Stimulated activated CD4-positive, alpha-beta T cell treated with anti-CD3 and anti-CD28 coated beads, Interleukin-15, amount 100 ng/mL, for 24 hours (primary cell): Measurements from ENCODE around the gene GAN.

ENCODE experiments used
- DNase-seq: peaks from one replicate; pipeline ENCODE4 v3.0.0-alpha.2; 2020

Gene GAN, protein sequence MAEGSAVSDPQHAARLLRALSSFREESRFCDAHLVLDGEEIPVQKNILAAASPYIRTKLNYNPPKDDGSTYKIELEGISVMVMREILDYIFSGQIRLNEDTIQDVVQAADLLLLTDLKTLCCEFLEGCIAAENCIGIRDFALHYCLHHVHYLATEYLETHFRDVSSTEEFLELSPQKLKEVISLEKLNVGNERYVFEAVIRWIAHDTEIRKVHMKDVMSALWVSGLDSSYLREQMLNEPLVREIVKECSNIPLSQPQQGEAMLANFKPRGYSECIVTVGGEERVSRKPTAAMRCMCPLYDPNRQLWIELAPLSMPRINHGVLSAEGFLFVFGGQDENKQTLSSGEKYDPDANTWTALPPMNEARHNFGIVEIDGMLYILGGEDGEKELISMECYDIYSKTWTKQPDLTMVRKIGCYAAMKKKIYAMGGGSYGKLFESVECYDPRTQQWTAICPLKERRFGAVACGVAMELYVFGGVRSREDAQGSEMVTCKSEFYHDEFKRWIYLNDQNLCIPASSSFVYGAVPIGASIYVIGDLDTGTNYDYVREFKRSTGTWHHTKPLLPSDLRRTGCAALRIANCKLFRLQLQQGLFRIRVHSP

DNA sequence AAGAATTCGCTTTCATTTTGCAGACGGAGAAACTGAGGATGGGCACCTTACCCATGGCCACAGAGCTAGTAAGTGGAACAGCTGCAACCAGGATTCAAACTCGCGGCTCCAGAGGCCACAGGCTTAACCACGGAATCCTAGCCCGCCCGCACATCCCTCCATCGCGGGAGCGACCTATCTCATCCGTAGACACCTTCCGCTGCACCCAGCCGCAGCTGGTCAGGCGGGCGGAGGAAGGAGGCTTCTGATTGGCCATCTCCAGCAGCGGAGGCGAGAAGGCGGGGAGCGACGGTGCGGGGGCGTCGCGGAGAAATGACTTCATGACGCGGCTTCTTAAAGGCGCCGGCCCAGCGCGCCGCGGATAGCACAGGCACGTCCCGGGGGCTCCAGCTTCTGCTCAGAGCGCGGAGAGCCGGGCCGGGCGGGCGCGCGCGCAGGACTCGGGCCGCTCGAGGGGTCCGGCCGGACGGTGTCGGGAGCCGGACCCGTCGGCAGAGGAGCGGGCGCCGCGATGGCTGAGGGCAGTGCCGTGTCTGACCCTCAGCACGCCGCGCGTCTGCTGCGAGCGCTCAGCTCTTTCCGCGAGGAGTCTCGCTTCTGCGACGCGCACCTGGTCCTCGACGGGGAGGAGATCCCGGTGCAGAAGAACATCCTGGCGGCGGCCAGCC lies at the start of gene GAN:
Gene GAN, plus strand, starts transcription at position 360 of the 668 bp plus-strand sequence. Its CDS starts 152 bp downstream, at position 512.
- DNase-seq = peak; percentile 96

DNA sequence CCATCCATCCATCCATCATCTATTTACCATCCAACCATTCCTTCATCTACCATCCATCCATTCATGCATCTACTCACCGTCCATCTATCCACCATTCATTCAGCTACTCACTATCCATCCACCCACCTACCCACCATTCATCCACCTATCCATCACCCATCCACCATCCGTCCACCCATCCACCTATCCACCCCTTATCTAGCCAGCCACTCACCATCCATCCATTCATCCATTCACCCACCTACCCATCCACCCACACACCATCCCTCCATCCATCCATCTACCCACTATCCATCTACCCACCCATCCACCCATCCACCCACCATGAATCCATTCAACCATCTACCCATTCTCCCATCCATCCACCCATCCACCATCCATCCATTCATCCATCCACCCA lies 49.7 kb upstream of the GAN start:
- no peak for DNase-seq

DNA sequence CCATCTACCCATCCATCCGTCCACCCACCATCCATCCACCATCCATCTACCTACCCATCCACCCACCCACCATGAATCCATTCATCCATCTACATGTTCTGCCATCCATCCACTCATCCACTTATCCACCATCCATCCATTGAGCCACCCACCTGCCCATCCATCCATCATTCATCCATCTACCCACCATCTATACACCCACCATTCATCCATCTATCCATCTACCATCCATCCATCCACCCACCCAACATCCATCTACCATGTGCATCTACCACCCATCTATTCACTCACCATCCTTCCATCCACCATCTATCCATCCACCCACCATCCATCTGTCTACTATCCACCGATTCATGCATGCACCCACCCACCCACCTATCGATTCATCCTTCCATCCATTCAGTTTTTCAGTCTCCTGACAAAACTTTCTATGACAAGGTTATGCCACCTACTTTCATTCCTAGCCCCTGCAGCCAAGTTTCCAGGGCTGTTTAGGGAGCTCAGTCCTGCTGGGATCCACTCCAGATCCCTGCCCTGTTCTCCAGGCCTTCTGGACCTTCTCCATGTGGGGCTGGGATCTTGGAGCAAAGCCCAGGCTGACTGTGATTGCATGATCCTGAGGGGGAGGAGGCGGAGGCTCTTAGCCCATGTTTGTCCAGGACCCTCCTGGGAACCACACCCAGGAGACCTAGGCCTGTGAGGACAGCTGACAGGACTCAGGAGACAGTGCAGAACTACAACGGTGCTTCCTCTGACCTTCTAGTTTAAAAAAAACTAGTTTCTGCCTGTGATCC lies 48.9 kb upstream of the GAN start:
- no peak for DNase-seq

DNA sequence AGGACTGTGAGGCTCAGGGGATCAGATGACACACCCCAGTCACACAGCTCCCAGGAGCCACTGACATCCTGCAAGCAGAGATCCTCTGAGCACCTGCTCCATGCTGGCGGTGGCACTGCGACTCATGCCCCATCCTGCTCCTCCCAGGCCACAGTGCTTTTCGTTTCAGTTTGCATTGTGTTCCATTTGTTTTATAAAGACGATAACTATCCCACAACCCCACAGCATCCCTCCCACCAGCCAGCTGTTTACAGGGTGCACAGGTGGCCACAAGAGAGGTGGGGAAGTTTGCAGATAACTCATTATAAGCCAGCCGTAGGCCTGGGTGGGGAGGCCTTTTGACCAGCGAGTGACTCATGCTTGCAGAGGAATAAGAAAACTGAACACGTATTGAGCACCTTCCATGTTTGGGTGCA lies 48.1 kb upstream of the GAN start:
- peak; percentile 25 for DNase-seq

DNA sequence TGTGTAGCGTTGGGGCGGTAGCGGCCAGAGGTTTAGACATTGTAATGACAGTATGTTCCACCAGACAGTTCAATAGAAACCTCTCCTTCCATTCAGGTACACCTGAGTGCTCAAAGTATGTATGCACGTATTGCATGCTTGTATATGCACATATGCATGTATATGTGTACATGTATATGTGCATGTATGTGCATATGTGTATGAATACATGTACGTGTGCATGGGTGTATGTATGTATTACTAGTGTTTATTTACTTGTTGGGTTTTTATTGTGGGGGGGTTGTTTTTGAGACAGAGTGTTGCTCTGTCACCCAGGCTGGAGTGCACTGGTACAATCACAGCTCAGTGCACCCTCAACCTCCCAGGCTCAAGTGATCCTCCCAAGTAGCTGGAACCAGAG lies 46.3 kb upstream of the GAN start:
- no peak for DNase-seq

DNA sequence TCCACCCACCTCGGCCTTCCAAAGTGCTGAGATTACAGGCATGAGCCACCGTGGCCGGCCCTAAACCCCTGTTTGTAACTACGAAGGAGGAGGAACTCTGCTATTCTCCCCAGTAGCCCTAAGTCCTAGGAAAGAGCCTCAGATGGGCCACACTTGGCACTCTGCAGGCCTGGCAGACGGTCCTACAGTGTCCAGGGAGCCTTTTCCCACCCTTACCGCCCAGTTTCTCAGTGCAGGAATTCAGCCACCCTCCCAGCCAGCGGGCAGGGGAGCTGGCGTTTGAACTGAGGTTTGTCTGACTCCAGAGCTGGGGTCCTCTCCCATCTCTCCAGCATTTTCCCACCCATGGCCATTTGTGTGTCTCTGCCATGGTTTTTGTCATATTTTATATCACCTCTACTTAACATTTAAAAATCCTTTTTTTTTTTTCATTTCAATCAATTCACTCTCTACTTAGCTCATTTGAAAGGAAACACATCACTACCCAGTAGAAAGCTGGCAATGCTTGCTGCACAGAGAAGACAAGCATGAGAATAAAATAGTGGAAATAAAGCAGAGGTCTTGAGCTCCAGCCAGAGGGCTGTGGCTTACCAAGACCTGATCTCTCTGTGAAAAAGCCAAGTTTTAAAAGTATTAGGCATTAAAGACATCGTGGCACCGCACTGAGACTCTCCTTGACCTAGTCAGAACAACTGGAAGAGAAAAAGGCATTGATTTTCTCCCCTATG lies 41.4 kb upstream of the GAN start:
- no peak for DNase-seq

DNA sequence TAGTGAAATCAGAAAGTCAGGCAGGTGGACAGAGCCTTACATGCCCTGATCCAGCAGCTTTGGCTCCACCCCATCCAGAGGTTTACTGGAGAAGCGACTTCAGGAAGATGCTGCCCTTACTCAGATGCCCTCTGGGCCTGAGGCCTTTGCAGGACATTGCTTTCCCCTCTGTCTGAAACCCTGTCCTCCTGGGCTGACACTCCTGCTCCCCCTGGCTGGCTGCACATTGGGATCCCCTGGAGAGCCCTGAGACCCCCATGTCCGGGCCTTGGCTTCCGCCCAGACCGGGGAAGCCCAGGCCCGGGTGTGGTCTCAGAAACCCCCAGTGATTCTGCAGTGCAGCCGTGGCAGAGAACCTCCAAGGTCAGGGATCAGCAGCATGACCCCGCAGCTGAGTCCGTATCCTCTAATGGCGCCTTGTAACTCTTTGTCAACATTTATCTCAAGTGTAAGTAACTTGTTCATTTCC lies 39.7 kb upstream of the GAN start:
- no peak for DNase-seq

DNA sequence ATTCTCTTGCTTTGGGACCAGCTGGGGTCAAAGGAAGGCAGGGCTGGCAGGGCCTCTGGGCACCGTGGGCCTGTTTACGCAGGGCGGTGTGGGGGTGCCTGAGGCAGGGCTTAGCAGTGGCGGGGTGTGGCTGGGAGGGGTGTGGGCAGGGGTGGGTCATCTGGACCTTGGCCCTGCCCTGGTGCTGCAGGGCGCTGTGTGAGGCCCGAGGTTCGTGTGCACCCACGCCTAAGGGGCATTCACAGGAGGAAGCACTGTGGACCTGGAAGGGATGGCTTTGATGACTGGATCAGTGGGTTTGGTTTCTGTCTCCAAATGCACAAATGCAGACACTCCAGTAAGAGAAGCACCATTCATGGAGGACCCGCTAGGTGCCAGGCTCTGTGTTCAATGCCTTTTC lies 39.0 kb upstream of the GAN start:
- no peak for DNase-seq

DNA sequence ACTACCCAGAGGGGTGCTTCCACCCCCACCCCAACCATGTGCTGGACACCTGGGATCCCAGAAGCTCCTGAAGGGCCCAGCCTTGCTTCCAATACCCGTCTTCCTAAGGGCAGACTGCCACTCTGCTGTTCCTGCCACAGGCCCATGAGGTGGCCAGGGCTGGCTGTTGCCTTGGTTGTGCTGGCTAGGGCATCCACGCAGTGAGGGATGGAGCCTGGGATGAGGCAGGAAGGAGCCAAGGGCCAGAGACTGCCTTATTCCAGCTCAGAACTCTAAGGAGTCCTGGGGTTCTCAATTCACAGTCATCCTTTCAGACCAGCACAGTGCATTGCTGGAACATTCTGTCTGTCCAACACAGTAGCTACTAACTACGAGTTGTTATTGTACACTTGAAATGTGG lies 38.4 kb upstream of the GAN start:
- no peak for DNase-seq

DNA sequence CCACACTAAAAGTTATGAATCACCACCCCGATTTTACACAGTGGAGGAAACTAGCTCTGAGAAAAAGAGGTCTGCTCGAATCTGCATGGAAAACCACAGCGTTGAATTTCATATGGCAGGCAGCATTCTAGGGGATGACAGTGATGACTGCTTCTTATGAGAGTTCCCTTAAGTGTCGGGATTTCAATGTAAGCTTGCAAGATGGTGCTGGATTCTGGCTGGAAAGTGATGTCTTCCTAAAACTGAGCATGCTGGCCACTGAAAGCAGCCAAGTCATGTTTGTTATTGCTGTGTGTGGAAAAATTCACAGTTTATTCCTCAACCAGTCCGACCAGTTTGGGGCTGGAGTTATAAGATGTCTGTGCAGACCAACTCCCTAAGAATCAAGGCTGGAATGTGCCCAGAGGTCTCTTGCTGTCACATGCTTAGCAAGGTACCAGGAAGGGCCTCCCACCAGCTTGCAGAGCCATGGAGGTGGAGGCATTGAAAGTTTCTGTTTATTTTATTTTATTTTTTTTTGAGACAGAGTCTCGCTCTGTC lies 37.2 kb upstream of the GAN start:
- DNase-seq = no peak

DNA sequence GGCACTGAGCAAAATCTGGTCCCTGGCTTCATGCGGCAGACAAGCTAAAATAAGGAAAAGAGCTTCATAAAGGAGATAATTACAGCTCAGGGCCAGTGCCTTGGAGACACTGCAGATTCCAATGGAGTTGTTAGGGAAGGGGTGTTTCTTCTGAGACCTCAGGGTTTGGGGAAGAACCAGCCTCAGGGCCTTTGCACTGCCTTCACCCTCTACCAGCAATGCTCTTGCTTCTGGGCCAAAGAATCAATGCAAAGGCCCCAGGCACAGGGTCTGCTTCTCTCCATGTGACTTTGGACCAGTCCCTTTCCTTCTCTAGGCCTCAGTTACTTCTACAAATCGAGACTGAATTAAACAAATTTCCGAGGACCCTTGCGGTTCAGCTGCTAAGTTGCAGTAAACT lies 36.2 kb upstream of the GAN start:
- DNase-seq = no peak

DNA sequence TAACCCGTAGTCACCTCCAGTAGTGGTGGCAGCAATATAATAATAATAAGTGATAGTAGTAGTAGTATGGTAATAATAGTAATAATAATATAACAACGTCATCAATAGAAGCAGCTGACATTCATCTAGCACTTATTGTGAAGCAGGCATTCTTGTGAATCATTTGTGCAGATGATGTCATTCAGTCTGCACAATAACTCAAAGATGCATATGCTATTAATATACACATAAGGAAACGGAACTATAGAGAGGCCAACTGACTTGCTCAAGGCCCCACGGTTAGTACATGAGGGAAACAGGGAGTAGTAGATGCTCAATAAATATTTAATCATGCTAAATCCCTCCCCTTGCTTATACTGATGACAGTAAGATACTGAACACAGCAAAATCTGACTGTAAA lies 35.4 kb upstream of the GAN start:
- DNase-seq = no peak

DNA sequence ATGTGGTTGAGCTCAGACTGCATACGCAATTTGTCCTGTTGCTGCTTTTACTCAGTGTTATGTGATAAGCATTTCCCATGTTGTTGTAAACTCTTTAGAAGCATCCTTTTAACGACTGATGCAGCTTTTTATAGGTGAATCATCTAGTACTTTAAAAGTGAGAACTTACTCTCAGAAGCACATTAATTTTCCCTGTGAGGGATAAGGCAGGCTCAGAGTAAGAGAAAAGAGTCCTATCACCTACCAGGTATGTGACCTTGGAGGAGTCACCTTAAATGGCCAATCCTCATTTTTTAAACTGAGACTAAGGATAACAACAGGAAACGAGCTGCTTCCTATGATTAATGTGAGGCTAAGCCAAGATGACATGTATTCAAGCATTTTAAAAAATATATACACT lies 34.4 kb upstream of the GAN start:
- no peak for DNase-seq

DNA sequence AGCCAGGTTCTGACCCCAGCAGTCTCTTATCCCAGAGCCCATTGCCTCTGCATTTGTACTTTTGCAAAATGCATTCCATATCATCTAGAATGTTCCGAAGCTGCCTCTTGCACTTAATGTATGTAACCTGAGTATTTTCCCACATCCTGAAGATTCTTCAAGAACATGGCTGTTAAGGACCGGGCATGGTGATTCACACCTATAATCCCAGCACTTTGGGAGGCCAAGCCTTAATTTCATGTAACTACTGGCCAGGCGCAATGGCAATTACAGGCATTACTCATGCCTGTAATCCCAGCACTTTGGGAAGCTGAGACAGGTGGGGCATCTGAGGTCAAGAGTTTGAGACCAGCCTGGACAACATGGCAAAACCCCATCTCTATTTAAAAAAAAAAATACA lies 31.7 kb upstream of the GAN start:
- DNase-seq = no peak

DNA sequence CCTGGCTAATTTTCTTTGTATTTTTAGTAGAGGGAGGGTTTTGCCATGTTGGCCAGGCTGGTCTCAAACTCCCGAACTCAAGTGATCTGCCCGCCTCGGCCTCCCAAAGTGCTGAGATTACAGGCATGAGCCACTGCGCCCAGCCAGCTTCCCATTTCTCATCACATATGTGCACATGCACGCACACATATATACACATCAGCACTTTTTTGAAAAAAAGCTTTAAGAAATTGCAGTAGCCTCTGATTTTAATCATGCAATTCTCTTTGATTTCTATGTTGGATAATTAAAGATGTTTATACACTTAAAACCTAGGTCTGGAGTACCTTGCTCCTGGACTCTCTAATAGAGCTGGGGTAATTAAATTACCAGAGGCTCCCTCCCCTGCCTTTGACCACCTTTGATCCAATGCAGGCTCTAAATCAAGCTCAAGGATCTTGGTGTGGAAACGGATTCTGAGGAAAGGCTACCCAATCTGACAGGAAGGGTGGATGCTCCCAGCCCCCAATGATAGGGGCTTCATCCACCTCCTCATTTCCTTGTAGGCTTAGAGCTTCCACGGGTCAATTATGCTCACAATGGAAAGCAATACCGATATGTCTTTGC lies 29.7 kb upstream of the GAN start:
- DNase-seq = no peak

DNA sequence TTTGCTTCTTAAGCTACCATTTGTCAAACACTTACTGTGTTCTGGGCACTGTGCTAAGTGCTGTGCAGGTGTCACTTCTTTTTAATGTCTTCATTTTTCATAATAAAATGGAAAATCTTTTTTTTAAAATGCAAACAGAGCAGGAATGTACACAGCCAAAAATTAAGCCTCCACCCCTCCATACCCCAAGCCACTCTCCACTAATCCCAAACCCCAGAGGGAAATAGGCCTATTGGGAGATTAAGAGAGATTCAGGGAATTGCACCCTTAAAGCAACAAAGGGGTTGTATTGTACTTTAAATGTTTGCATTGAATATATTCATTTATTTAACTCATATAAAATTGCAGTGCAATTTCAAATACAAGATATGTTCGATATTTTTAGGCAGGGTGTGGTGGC lies 28.6 kb upstream of the GAN start:
- no peak for DNase-seq

DNA sequence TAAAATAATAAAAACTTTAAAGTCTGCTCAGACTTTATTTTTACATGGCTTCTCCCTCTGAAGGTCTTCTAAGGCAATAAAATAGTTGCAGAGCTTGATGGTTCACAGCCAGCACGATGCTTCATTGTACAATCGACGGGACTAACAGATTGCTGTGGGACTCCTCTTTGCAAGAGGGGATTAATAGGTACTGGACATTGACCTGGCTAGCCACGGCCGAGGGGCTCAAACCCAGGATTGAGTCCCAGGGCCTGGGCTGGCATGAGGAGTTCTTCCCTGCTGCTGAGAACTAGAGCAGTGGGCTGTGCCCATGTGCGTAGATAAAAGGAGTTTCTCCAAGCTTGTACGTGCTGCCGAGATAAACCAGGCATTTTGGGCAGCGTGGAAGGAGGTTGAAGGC lies 23.6 kb upstream of the GAN start:
- no peak for DNase-seq

DNA sequence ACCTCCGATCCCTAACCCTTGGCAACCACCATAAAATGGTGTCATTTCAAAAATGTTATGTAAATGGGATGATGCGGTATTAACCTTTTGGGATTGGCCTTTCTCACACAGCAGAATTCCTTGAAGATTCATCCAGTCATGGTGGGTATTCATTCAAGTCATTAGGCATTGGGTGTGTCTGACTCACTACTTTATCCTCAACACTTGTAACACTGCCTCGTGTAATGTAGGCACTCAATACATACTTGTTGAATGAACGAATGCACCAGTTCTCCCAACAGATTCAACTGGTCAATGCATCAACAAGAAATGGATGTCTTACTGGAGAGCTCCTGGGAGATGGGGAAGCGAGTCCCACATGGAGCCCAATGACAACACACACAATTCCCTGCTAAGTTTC lies 21.8 kb upstream of the GAN start:
- DNase-seq = no peak

DNA sequence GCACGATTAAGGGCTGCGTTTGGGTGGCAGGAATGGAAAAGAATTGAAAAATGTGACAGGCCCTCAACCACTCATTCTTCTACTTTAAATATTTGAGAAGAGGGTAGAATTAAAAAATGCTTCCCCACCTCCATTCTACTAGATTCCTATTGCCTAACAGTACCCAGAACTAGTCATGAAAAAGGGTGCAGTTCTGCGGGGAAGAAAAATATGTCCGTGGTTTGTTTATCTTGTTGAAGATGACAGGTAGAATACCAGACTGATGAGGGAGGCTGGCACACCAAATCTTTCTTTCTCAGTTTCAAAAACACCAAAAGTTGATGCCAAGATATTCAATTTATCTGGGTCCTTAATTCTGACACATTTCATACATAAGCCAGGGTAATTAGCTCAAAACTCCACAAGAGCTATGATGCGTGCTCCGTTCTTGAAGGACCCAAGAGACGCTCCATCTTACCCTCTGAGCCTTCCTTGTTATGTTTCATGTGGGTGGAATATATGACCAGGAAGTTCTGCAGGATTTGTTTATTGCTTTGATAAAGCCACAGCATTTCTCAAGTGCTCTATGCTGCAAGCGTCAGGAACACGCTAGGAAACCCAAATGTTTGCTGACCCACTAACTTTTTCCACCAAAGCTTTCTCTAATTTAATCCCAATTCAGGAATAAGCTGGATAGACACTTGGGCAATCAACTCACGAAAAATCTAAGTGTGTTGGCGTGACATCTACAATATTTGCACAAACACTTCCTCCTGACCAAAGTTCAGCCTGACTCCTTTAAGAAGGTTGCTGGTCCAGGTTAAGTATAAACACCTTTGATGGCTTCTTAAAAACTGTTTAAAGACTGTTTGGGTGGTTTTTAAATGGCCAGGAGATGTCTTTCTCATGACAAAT lies 20.6 kb upstream of the GAN start:
- DNase-seq = no peak

DNA sequence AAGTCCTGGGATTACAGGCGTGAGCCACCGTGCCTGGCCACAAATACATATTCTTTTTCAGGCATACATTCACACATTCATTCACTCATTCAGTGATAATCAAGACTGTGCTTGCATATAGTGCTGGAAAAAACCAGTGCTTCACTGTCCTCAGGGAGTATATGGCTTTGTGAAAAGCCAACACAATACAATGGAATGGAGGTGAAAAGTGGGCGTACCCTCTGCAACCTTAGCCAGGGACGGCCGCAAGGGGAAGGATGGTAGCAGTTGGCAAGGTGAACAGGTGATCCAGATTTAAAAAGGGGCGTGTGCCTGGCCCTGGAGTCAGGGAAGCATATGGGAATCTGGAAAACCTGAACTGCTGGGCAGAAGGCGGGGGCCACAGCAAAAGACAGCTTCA lies 18.1 kb upstream of the GAN start:
- no peak for DNase-seq

DNA sequence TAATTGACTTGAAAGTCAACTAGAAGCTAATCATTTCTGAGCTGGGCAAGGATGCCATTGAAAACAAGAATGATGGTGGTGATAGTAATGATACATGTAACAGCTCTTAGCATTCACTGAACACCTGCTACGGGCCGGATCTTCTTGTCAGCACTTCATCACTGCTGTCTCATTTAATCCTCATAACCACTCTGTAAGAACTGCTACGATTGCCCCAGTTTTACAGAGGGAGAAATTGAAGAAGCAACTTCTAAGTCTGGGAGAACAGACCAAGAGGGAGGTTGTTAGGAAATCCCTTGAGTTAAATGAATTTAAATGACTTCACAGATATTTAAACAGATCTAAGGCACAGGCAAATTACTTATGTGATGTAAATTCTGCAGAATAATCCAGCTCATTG lies 7.0 kb upstream of the GAN start:
- peak; percentile 9 for DNase-seq
